Measurements from ENCODE around the gene CEACAM7. TPM values are rescaled to one million over a fixed set of nuclear protein-coding genes. Genes with fewer than 3 reads are reported as not detected.
A peak's percentile ranks its signal among the peaks of the same experiment; 100 is the strongest.

Gene CEACAM7
- total RNA-seq, 1 experiment from 2014 or later, result not detected

GRCh38 chr19:41701401-41702075 lies 13.5 kb upstream of the CEACAM7 start:
- no peak overlapping the region for H3K14ac ChIP-seq (ENCODE audit: insufficient read depth, low read length)
- H3K4me2 ChIP-seq (ENCODE audit: insufficient read depth, insufficient read length, low read length), result no peak overlapping the region
- H3K23me2 ChIP-seq (ENCODE audit: insufficient read length, low read depth, low read length, poor library complexity, severe bottlenecking), result no peaks in the 10 kb centered on the region
- H3K79me2 ChIP-seq (ENCODE audit: insufficient read depth, low read length), result no peaks in the 10 kb centered on the region
- no peaks in the 10 kb centered on the region for H4K20me1 ChIP-seq (ENCODE audit: control insufficient read depth, insufficient read depth, insufficient read length)
- Mint-ChIP-seq H3K27ac (no peak overlapping the region), H3K36me3 (ENCODE audit: insufficient read depth in 1 of 3, low read depth in 3 of 3) (peaks cover 2 to 29% (median 8%) of the 10 kb centered on the region in 3 experiments; a peak in 5 of 7 replicates), H3K4me1 (no peaks in the 10 kb centered on the region), H3K4me3 (no peak overlapping the region), H3K9me3 (peaks cover 76 to 92% of the 10 kb centered on the region in 2 experiments), H3K27me3 (ENCODE audit: low read depth) (no peaks in the 10 kb centered on the region; the same call in none of the 2 replicates)
- H3K18ac ChIP-seq (ENCODE audit: insufficient read length, low read depth, low read length), result no peak overlapping the region
- H4K5ac ChIP-seq (ENCODE audit: insufficient read length, low read depth, low read length), result no peak overlapping the region
- no peak overlapping the region for H4K91ac ChIP-seq (ENCODE audit: insufficient read length, low read depth, low read length)
- TF ChIP-seq CTCF (conservative IDR thresholded peaks at IDR 0.05), result no peak
- H3K56ac ChIP-seq (ENCODE audit: insufficient read length, low read depth, low read length), result no peak overlapping the region
- H2AK5ac ChIP-seq (ENCODE audit: insufficient read length, low read length), result no peak overlapping the region
- no peak overlapping the region for H2BK120ac ChIP-seq (ENCODE audit: low read depth, low read length, poor library complexity, severe bottlenecking)
- no peak overlapping the region for H3K23ac ChIP-seq (ENCODE audit: insufficient read length, low read depth, low read length)
- H3K27me3 ChIP-seq (ENCODE audit: insufficient read depth, low read length), result no peaks in the 10 kb centered on the region
- no peak overlapping the region for H2BK15ac ChIP-seq (ENCODE audit: low read depth, low read length)
- peaks cover 32% of the 10 kb centered on the region for H3K9me3 ChIP-seq (ENCODE audit: control insufficient read depth, low read depth, low read length)
- DNase-seq, result peak; percentile 63
- H2BK12ac ChIP-seq (ENCODE audit: insufficient read length, low read depth, low read length), result no peak overlapping the region
- H3K4me1 ChIP-seq (ENCODE audit: insufficient read depth, low read length), result no peaks in the 10 kb centered on the region
- H3T11ph ChIP-seq (ENCODE audit: low read length), result no peak overlapping the region
- no peak overlapping the region for H2BK20ac ChIP-seq (ENCODE audit: low read depth, low read length, poor library complexity, severe bottlenecking)
- no peak overlapping the region for H2AFZ ChIP-seq (ENCODE audit: low read length)
- H3K9ac ChIP-seq (ENCODE audit: extremely low read depth, insufficient read length, low read length), result no peak overlapping the region
- no peak overlapping the region for H3K4ac ChIP-seq (ENCODE audit: low read depth, low read length)
- no CpG with 5 or more reads among the region's 10 CpGs for WGBS (ENCODE audit: extremely low coverage, insufficient read length, low lambda C conversion rate)
- H2BK5ac ChIP-seq (ENCODE audit: insufficient read length, low read length), result no peak overlapping the region
- no peak overlapping the region for H3K27ac ChIP-seq (ENCODE audit: insufficient read length, low read depth, low read length)
- no peaks in the 10 kb centered on the region for H3K79me1 ChIP-seq (ENCODE audit: insufficient read depth, low read depth, low read length, poor library complexity, severe bottlenecking)
- H4K8ac ChIP-seq (replicated peaks; ENCODE audit: insufficient read length, low read depth, low read length), result no peak overlapping the region
